ENCODE measurements around the gene RAC2. TPM values are rescaled to one million over a fixed set of nuclear protein-coding genes. Genes with fewer than 3 reads are reported as not detected.
"Not testable (repeated sequence)": the region's sequence is repeated elsewhere in the genome, so short reads cannot be mapped to it uniquely, and the experiment has no call there.

RAC2 gene
- total RNA-seq, 1 donor from 2014 or later: 6.3 TPM

DNA sequence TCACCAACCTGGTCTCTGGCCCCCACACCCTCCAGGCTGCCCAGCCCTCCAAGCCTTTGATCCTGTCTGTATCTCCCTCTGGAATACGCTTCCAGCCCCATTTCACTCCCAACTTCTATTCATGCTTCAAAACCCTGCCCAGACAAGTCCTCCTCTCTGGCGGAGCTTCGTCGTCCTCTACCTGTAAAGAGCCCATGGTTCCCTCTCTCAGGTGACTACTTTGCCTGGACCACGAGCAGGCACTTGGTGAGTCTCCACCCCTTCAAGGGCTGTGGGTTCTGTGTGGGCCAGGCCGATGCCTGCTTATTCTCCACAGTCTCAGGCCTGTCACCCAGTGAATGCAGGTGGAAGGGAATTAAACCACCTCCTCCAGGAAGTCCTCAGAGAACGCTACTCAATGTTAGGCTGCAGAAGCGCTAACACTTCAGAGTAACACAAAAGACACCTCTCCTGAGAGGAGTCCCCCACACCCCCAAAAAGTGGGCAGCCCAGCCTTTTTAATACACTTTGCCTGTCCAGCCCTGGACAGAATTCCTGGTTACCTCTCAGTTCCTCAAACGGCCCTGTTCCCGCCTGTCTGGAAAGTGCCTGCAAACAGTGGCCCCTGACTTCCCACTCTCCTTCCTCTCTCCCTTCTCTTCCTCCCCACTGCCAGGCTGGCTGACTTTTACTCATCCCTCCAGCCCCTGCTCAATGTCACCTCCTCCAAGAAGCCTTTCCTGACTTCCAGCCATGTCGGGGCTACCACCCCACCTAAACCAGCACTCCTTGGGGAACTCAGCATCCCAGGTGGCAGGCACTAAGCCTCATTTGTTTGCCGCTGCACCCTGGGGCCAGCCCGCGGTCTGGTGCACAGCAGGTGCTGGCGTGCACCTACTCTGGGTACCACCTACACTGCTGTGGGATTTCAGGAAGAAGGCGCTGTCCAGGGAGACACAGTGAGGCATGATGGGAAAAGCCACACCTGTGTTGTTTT lies 9.0 kb downstream of the RAC2 start:
- Histone ChIP-seq H3K4me3 (ENCODE audit: low read depth, low read length) (no peak overlapping the region), H3K27me3 (ENCODE audit: control insufficient read depth, insufficient read depth, low read length) (no peaks in the 10 kb centered on the region), H3K36me3 (ENCODE audit: control insufficient read depth, insufficient read depth, low read length) (peaks cover 6% of the 10 kb centered on the region)
- FAIRE-seq: peak; percentile 7
- no peak for TF ChIP-seq CTCF (IDR thresholded peaks at IDR 0.05; ENCODE audit: insufficient read depth, low read length, severe bottlenecking)
- DNase-seq (ENCODE audit: low read depth): no peak

GRCh38 chr22:37233751-37234631 lies 10.1 kb downstream of the RAC2 start:
- Histone ChIP-seq H3K4me3 (ENCODE audit: low read depth, low read length) (no peak overlapping the region), H3K27me3 (ENCODE audit: control insufficient read depth, insufficient read depth, low read length) (no peaks in the 10 kb centered on the region), H3K36me3 (ENCODE audit: control insufficient read depth, insufficient read depth, low read length) (peaks cover 6% of the 10 kb centered on the region)
- TF ChIP-seq CTCF (IDR thresholded peaks at IDR 0.05; ENCODE audit: insufficient read depth, low read length, severe bottlenecking): no peak
- DNase-seq (ENCODE audit: low read depth): no peak
- FAIRE-seq: peak; percentile 60

DNA sequence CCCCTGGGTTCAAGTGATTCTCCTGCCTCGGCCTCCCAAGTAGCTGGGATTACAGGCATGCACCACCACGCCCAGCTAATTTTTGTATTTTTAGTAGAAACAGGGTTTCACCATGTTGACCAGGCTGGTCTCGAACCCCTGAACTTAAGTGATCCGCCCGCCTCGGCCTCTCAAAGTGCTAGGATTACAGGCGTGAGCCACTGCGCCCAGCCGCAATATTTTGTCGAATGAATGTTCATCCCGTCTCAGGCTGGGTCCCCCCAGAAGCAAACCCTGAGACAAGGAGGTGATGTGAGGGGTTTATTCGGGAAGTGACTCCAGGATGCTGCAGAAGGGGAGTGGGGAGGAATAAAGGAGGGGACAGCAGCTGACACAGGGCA lies 10.7 kb downstream of the RAC2 start:
- H3K27me3 ChIP-seq (ENCODE audit: control insufficient read depth, insufficient read depth, low read length); DNase-seq (ENCODE audit: low read depth); FAIRE-seq; H3K4me3 ChIP-seq (ENCODE audit: low read depth, low read length); H3K36me3 ChIP-seq (ENCODE audit: control insufficient read depth, insufficient read depth, low read length): not testable (repeated sequence)

GRCh38 chr22:37232140-37232998 lies 11.7 kb downstream of the RAC2 start:
- DNase-seq (ENCODE audit: low read depth): no peak
- Histone ChIP-seq H3K27me3 (ENCODE audit: control insufficient read depth, insufficient read depth, low read length) (no peaks in the 10 kb centered on the region), H3K36me3 (ENCODE audit: control insufficient read depth, insufficient read depth, low read length) (peaks cover 6% of the 10 kb centered on the region), H3K4me3 (ENCODE audit: low read depth, low read length) (no peak overlapping the region)
- FAIRE-seq: no peak
- TF ChIP-seq CTCF (IDR thresholded peaks at IDR 0.05; ENCODE audit: insufficient read depth, low read length, severe bottlenecking): no peak

- DNase-seq (ENCODE audit: low read depth) (no peak), FAIRE-seq (peak; percentile 70)
- Histone ChIP-seq H3K4me3 (ENCODE audit: low read depth, low read length) (no peak overlapping the region), H3K27me3 (ENCODE audit: control insufficient read depth, insufficient read depth, low read length) (no peaks in the 10 kb centered on the region), H3K36me3 (ENCODE audit: control insufficient read depth, insufficient read depth, low read length) (peaks cover 6% of the 10 kb centered on the region)
- TF ChIP-seq CTCF (IDR thresholded peaks at IDR 0.05; ENCODE audit: insufficient read depth, low read length, severe bottlenecking): no peak
Measured at GRCh38 chr22:37231406-37232139, 12.5 kb downstream of the RAC2 start.
